GM19023 (cell line): ENCODE data around the gene REN.

Experiments
- ATAC-seq: cut with Tn5 transposase; IDR thresholded peaks from one replicate; pipeline ENCODE4 v1.9.1; 2021; ENCODE audit warnings: mild to moderate bottlenecking, moderate library complexity; ENCODE audit not compliant: unreplicated experiment

Gene REN

DNA sequence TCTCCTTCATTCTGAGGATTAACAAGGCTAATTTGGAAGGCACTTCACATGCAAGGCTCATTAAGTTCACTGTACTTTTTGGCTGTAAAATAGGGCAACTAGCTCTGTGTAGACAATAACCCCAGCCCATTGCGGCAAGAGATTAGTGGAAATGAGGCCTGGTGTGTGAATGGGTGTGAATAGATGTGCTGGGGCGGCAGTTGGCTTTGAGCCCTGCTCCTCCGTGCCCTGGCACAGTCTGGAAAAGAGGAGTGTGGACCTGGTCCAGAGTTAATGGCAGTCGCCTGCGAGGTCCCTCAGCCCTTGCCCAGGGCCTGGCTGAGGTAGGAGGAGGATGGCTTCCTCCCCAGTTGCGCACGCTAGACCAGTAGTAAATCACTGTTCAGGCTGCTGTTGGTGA lies 25.3 kb upstream of the REN start:
- ATAC-seq = no peak

DNA sequence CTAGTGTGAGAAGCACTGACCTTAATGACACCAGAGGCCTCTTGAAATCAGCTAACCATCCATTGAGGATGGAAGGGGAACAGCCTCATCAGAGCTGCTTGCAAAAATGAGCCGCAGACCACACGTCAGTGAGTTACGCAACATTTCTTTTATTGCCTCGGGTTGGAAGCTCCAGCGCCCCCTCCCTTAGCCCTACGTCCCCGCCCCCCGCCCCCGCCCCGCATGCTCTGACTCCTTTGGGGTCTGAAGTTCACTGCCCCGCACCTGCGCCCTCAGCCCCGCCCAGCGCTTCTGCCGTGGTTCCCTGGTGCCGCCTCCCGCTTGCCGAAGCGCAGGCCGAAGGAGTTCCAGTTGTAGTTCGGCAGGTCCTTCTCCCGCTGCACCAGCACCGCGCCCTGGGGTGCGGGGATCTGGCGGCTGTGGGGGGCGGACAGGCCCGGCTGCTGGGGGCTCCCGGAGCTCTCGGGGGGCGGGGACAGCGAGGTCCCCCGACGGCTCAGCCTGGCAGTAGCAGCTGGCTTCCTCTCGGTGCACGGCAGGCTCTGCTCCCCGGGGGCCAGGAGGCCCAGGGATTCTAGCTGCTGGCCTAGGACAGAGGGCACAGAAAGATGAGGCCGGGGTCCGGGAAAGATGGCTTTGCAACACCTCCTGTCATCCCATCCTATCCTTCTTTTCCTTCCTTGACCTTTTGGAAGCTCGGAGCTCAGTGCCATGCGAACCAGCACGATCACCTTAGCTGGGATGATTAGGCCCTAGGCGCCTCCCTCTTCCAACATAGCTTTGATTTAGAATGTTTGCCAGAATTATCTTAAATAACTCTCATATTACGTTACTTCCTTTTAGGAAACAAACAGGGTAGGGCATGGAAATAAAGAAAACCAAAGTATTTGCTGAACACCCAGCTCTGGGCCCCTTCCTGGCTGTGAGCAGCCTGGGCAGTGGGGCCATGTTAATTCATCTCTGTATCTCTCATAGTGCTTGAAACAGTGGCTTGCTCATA lies 24.4 kb upstream of the REN start:
- ATAC-seq = no peak

DNA sequence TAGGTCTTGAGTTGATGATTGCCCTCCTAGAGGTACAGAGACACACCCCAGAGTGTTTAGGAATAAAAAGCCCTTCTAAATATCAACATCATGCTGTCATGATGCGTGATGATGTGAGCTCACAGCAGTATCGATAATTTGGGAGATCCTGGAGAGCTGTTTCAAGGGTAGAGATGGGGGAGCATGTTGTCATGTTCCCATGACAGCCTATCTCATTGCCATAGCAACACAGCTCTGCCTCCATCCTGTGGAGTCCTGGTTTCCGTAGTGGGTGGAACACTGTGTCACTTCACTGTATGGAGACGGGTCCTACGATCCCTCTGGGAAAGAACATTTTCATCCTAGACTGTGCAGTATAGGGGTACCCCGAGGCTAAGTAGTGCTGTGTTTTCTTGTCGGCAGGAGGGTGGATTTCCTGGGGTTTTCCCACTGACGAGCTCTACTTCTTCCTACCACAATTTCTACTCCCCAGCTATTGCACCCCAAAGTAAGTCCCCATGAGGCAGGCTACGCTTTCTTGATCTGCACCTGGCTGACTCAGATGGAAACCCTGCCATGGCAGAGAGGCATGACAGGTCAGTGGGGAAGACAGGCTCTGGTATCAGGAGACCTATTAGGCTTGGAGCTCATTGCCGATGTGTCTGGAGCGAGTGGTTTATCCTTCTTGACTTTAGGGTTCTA lies 23.0 kb upstream of the REN start:
- ATAC-seq = no peak

DNA sequence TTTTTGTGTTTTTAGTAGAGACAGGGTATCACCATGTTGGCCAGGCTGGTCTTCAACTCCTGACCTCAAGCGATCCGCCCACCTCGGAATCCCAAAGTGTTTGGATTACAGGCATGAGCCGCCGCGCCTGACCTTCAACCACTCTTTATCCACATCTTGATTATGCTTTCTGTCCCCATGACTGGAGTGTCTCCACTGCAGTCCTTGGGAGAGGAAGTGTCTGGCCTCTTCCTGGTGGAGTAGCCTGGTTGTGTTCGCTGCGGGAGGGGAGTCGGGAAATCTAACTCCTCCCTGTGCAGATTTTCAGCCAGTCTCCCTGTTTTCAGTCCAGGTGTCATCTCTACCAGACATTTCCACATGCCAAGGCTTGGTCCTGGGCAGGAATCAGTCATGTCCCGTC lies 20.5 kb upstream of the REN start:
- ATAC-seq = no peak

DNA sequence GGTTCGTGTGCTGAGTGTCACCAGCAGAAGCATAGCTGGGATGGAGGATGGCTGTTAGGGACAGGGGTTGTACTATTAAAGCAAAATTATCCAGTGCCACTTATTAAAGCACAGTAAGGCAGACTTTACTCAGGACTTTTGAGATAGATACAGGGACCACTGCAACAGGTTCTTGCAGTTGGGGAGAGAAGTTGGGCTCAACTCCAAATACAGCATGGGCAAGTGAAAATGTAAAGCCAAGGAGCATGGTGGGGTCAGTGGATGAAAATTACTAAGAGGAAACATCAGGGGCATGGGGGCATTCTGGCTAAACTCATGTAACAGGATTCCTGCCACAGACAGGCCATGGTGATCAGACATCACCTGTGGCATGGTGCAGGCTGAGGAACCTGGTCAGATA lies 15.0 kb upstream of the REN start:
- ATAC-seq = no peak

DNA sequence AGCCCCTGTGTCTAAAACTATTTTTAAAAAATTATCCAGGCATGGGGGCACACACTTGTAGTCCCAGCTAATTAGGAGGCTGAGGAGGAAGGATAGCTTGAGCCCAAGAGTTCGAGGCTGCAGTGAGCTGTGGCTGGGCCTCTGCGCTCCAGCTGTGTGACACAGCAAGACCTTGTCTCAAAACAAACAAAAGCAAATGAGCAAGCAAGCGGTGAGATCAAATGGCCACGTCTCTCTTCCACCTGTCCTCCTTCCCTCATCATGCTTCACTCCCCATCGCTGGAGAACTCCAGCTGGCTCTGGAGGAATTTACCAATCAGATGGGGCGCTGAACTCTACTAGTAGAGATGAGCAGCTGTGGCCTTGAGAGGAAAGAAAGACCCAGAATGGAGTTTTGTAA lies 14.0 kb upstream of the REN start:
- no peak for ATAC-seq

DNA sequence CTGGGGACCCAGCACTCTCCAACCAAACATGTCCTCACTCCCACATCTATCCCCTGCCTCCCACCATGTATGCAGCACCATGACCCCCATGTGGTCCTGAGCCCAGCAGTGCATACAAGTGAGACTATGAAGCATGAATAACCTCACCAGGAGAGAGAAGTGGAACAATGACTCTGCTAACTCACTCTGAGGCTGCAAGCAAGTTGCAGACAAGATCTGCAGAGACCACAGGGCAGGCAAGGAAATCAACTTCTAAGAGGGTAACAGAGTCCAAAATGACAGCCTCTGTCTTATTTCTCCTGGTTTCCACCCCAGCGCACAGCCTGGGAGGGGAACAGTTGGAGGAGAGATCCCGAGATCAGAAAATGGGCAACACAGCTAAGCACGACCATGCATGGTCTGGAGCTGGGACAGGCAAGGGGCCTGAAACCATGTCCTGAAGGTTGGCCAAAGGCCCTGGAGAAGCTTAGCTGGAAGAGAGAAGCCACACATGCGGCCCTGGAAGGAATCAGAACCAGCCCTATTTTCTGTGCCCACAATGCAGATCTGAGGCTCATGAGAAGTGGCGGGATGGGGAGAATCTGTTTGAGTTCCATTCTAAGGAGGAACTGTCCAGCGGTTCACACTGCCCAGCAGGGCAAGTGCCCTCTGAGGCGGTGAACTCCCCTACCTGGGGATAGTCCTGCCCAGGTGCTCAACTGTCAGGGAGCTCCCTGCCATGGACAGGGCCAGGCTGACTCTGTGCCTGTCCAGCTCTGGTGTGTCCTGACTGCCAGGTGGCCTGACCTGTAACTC lies 12.5 kb upstream of the REN start:
- no peak for ATAC-seq

DNA sequence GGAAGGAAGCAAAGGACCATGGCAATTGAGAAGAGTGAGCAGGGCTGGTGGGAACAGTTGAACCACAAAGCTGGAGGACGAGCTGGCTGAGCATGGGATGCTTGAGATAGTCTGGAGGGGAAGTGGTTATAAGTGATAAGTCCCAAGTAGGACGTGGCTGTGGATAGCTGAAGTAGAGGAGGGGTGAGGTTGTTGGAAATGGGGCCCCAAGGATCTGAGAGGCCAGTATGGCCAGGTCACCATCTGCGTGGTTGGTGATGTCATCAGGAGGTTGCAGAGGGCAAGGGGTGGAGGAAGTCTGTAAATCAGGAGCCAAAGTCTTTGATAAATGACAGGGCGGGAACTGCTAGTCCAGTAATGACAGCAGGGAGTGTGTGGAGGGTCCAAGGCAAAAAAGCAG lies 11.0 kb upstream of the REN start:
- no peak for ATAC-seq

DNA sequence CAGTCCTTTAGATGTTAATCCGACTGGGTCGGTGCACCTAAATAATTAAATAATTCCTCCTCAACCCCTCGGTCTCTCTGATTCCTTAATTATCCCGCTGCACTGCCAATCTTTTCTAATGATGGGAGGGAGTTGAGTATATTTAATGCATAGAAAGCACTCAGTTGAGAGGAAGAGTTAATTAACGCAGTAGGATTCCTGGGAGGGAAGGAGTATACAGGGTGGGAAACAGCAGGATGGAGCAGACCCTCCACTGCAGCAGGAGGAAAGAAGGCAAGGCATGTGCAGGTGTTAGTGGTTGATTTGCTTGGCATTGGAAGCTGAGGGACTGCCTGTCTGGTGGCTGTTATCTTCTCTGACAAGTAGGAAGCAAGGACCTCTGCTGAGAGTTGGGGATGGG lies 9.9 kb upstream of the REN start:
- ATAC-seq = no peak

DNA sequence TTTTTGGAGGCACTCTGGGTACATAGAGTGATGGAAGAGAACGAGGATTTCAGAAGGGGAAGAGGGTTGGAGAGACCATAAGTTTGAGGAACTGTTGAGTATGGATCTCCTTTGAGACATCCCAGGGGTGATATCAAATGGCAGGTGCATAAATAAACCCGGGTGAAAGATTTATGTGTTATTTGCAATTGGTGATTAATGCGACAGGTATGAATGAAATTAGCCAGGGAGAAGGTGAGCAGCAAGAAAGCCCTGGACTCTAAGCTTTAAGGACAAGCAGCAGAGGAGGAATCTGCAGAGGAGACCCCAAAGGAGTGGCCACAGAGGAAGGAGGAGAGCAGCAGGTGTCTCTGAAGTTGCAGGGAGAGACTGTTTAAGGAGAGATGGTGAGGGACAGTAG lies 8.8 kb upstream of the REN start:
- ATAC-seq = no peak

DNA sequence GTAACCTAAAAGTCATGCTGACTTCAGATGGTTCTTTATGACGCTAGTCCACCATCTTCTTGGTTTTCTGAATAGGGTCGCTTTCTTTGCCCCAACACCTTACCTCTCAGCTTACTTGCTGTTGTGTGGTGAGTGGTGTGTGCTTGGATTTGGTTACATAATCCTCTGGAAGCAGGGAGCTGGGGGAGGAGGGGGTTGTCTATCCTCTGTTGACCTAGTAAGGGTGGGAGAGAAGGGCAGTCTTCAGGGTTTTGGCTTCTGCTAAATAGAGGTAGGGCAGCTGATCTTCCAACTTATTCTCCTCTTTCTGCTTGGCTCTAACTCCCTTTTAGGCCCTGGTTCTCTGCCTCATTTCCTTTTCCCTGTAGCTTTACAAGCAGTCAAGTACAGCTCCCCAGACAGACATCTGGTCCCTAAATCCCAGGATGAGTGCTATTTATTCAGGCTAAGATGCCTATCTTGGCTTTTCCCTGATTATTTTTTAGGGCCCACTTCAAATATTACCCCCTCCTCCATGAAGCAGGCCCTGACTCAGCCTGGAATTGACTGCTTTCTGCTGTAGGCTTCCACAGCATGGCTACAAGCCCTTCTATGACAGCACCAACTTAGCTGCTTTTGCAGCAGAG lies 6.4 kb upstream of the REN start:
- ATAC-seq = no peak

DNA sequence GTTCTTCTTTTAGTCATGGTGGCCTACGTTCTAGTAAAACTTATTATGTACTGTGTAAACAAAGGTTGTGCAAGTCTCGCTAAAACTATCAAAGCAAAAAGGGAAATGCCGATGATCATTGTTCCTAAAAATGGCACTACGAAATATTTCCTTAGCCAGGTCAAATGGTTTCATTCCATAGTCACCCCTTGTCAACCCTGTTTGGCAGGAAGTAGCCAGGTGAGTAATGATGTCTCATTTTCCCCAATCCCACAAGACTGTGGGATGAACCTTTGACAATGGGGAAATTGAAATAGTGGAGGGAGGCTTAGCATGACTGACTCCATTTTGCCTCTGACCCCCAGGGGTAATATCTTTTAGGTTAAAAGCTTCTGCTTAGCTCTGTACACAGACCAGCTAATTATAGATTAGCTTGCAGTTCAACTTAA lies 5.6 kb upstream of the REN start:
- no peak for ATAC-seq

DNA sequence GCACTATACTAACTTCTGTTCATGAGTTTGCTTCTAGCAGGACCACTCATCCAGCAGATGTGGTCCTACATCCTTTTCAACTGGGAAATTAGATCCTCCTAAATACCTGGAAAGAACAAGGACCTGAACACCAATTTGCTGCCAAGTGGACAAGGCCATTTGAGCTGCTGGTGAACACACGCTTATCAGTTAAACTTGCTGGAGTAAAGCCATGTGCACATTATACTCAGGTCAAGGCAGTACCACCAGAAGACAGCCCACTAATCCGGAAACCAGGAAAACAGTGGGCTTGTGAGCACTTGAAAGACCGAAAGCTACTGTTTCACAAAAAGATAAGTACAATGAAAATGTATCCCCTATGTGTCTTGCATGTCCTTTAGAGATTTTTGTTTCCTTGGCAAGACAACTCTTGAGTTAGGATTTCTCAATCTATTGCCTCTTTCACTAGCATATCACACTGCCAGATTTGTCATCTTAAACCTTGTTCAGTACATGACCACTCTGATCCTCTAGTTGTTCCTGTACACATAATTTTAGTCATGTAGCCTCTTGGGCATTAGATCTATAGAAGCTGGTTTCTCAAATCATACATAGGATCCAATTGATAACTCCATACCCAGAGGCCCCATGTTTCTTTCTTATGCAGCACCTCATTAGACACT lies 4.5 kb upstream of the REN start:
- no peak for ATAC-seq

DNA sequence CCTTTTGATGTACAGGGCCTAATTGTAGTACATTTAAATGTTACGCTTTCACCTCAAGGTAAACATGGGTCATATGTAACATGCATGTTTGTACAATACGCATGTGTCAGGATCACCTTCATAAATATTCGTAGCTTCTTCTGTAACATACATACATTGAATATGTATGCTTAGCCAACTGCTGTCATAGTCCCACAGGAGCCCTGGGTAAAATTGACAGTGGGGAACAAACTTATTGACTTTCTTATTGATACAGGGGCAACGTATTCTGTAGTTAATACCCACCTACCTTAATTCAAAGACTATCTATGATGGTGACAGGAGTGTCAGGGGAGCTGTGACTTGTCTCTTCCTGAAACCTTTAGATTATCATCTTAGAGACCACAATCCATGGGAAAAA lies 3.7 kb upstream of the REN start:
- no peak for ATAC-seq

DNA sequence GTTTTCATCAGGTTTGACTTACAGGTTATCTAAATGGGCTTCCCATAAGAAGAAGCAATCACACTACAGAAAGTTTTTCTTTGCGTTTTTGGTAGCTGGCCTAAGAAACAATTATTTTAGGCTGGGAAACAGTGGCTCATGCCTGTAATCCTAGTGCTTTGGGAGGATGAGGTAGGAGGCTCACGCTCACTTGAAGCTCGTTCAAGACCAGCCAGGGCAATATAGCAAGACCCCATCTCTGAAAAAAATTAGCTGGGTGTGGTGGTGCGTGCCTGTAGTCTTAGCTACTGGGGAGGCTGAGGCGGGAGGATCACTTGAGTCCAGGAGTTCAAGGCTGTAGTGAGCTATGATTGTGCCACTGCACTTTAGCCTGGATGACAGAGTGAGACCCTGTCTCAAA lies 1.6 kb upstream of the REN start:
- no peak for ATAC-seq

DNA sequence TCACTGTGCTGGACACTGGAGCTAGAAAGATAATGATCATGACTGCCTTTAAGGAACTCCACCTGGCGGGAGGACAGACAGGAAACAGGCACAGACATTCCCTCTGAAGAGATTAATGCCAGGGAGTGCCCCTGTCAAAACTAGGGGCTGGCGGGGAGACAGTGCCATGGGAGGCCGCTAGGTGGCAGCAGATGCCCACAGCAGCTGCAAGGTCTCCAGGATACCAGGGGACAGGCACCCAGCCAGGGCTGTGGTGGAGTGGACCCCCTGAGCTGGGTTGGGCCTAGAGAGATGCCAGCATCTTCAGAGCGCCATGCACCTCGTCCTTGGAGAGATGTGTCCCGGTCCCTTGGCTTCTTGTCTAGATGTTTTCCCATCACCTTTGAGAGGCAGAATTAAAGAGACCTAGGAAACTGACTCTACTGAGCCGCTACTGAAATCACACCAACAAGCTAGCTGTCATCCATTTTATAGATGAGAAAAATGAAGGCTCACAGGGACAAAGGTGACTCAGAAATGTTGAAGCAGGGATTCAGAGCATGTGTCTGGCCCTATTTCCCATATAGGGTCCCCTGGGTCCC lies 3.6 kb downstream of the REN start:
- ATAC-seq = no peak

DNA sequence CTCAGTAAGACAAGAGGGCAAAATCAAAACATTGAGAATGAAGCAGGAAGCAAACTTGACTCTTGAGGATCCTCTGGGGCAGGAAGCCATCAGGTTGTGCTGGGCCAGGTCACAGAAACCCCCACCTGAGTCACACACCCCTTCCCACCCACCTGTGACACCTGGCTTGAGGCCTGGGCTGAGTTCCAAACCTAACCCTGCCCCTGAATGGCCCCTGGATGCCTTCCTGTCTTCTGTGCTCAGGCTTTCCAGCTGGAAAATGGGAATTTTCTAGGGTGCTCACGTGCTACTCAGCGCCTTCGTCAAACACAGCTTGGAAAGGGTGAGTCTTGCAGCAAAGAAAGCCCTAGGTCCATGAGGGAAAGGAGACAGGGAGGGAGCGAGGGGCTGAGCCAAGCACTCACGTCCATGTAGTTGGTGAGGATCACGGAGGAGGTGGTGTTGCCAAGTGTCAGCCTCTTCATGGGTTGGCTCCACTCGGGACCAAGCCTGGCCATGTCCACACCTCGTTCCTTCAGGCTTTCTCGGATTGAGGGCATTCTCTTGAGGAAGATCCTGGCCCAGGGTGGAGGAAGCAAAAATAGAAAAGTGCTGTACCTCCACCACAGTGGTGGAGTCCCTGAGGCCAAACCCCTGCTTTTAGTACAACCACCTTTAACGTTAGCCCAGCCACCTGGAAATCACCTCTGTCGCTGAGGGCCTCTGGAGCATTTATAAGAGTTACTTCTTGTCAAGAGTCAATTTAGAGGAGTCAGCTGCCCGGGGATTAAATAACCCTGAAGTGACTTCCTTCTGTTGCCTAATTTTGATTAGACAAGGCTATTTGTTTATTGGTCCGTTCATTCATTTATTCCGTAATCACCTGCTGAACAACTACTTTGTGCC lies 4.3 kb downstream of the REN start:
- ATAC-seq = no peak

DNA sequence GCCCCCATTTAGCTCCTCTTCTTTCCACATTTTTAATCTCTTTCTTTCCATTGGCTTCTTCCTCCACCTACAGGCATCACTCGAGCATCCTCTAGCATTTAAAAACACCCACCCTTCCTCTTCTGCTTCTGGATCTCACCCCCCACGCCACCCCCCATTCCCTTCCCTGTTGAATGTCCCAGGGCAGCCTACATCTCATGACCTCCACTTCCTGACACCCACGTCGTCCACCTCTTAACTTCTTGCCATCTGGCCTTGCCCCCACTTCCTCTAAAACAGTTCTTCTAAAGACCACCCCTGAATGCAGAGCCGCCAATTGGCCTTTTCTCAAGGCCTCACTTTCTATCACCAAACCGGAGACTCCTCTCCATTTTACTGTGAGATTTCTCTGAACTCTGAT lies 8.2 kb downstream of the REN start:
- no peak for ATAC-seq

DNA sequence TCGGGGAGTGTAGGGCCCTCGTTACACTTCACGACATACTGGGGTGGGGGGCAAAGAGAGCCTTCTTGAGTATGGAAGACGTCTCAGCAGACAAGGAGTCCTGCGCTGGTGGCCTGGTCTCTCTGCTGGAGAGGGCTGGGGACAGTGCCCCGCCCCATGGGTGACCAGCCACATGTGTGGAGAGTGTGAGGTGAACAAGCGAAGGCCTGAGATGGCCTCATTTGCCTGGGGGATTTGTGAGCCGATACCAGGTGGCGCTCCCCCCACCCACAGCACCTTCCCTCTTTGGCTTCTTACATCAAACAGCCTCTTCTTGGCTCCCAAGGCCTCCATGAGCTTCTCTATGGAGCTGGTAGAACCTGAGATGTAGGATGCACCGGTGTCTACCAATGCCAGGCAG lies 10.3 kb downstream of the REN start:
- no peak for ATAC-seq
